Measurements from ENCODE around the gene USP17L30. TPM values are rescaled to one million over a fixed set of nuclear protein-coding genes. Genes with fewer than 3 reads are reported as not detected.
"Not testable (repeated sequence)": the region's sequence is repeated elsewhere in the genome, so short reads cannot be mapped to it uniquely, and the experiment has no call there.

The USP17L30 gene
- total RNA-seq = not detected

GRCh38 chr4:9362829-9363228 is at the start of gene USP17L30:
Gene USP17L30 (plus strand): TSS chr4:9363129. CDS start chr4:9363129, 0 bp downstream.
- H3K36me3 ChIP-seq; intact Hi-C loops (cut with DNase I); H3K9me3 ChIP-seq; H3K4me1 ChIP-seq (replicated peaks); DNase-seq (ENCODE audit: low spot score); H3K27me3 ChIP-seq (replicated peaks; ENCODE audit: insufficient read depth); H3K4me3 ChIP-seq; H3K27ac ChIP-seq: not testable (repeated sequence)
- no CpG with 5 or more reads among the region's 15 CpGs for WGBS

GRCh38 chr4:9324191-9324590 is 38.7 kb upstream of the USP17L30 start:
- H3K9me3 ChIP-seq; H3K4me1 ChIP-seq (replicated peaks); H3K27me3 ChIP-seq (replicated peaks; ENCODE audit: insufficient read depth); H3K27ac ChIP-seq; DNase-seq (ENCODE audit: low spot score); H3K36me3 ChIP-seq; H3K4me3 ChIP-seq; intact Hi-C loops (cut with DNase I): not testable (repeated sequence)
- 90% methylated on average over 7 of the region's 13 CpGs for WGBS

- no CpG with 5 or more reads among the region's 15 CpGs for WGBS
- intact Hi-C loops (cut with DNase I); H3K36me3 ChIP-seq: not testable (repeated sequence)
Observed at GRCh38 chr4:9324865-9325264, 38.1 kb upstream of the USP17L30 start, which contains the start of gene USP17L24. Gene USP17L24 (plus strand): TSS chr4:9325165. CDS start chr4:9325165, 0 bp downstream.

GRCh38 chr4:9329611-9330010 is 33.3 kb upstream of the USP17L30 start, which contains the start of gene USP17L25:
Gene USP17L25 (plus strand): TSS chr4:9329911. CDS start chr4:9329911, 0 bp downstream.
- WGBS = no CpG with 5 or more reads among the region's 15 CpGs
- intact Hi-C loops (cut with DNase I); H3K4me1 ChIP-seq (replicated peaks); H3K4me3 ChIP-seq; H3K27ac ChIP-seq; DNase-seq (ENCODE audit: low spot score); H3K36me3 ChIP-seq; H3K9me3 ChIP-seq; H3K27me3 ChIP-seq (replicated peaks; ENCODE audit: insufficient read depth): not testable (repeated sequence)

More at GRCh38 chr4:9324865-9325264, 38.1 kb upstream of the USP17L30 start, which contains the start of gene USP17L24:
- H3K4me1 ChIP-seq (replicated peaks); H3K27me3 ChIP-seq (replicated peaks; ENCODE audit: insufficient read depth); H3K9me3 ChIP-seq; DNase-seq (ENCODE audit: low spot score); H3K4me3 ChIP-seq; H3K27ac ChIP-seq: not testable (repeated sequence)

- H3K4me3 ChIP-seq; H3K4me1 ChIP-seq (replicated peaks); intact Hi-C loops (cut with DNase I); DNase-seq (ENCODE audit: low spot score); H3K27me3 ChIP-seq (replicated peaks; ENCODE audit: insufficient read depth); H3K27ac ChIP-seq; H3K36me3 ChIP-seq; H3K9me3 ChIP-seq: not testable (repeated sequence)
- WGBS = no CpG with 5 or more reads among the region's 15 CpGs
Observed at GRCh38 chr4:9334358-9334757, 28.6 kb upstream of the USP17L30 start, which contains the start of gene USP17L26. Gene USP17L26 (plus strand): TSS chr4:9334658. CDS start chr4:9334658, 0 bp downstream.

GRCh38 chr4:9339103-9339502 is 23.8 kb upstream of the USP17L30 start, which contains the start of gene USP17L5:
Gene USP17L5 (plus strand): TSS chr4:9339403. CDS start chr4:9339403, 0 bp downstream.
- H3K27ac ChIP-seq; intact Hi-C loops (cut with DNase I); H3K4me1 ChIP-seq (replicated peaks); H3K4me3 ChIP-seq; H3K27me3 ChIP-seq (replicated peaks; ENCODE audit: insufficient read depth); DNase-seq (ENCODE audit: low spot score); H3K36me3 ChIP-seq; H3K9me3 ChIP-seq: not testable (repeated sequence)
- WGBS = no CpG with 5 or more reads among the region's 15 CpGs

- H3K27me3 ChIP-seq (replicated peaks; ENCODE audit: insufficient read depth); H3K4me1 ChIP-seq (replicated peaks); H3K4me3 ChIP-seq; H3K36me3 ChIP-seq; H3K27ac ChIP-seq; intact Hi-C loops (cut with DNase I); H3K9me3 ChIP-seq; DNase-seq (ENCODE audit: low spot score): not testable (repeated sequence)
- WGBS = no CpG with 5 or more reads among the region's 15 CpGs
Observed at GRCh38 chr4:9343848-9344247, 19.1 kb upstream of the USP17L30 start, which contains the start of gene USP17L27. Gene USP17L27 (plus strand): TSS chr4:9344148. CDS start chr4:9344148, 0 bp downstream.

- no CpG with 5 or more reads among the region's 15 CpGs for whole genome bisulfite sequencing
- DNase-seq (ENCODE audit: low spot score); H3K4me1 ChIP-seq (replicated peaks); H3K27me3 ChIP-seq (replicated peaks; ENCODE audit: insufficient read depth); H3K4me3 ChIP-seq; H3K36me3 ChIP-seq; H3K9me3 ChIP-seq; intact Hi-C loops (cut with DNase I); H3K27ac ChIP-seq: not testable (repeated sequence)
Observed at GRCh38 chr4:9348593-9348992, 14.3 kb upstream of the USP17L30 start, which contains the start of gene USP17L28. Gene USP17L28 (plus strand): TSS chr4:9348893. CDS start chr4:9348893, 0 bp downstream.

GRCh38 chr4:9350866-9351265 is 12.1 kb upstream of the USP17L30 start:
- H3K9me3 ChIP-seq; H3K27me3 ChIP-seq (replicated peaks; ENCODE audit: insufficient read depth); DNase-seq (ENCODE audit: low spot score); H3K36me3 ChIP-seq; H3K4me3 ChIP-seq; H3K4me1 ChIP-seq (replicated peaks); H3K27ac ChIP-seq; intact Hi-C loops (cut with DNase I): not testable (repeated sequence)
- no CpG with 5 or more reads among the region's 18 CpGs for WGBS

- intact Hi-C loops (cut with DNase I) = not testable (repeated sequence)
Observed at GRCh38 chr4:9353338-9353737, 9.6 kb upstream of the USP17L30 start, which contains the start of gene USP17L29. Gene USP17L29 (plus strand): TSS chr4:9353638. CDS start chr4:9353638, 0 bp downstream.

GRCh38 chr4:9379881-9380280 is 17.0 kb downstream of the USP17L30 start:
- DNase-seq (ENCODE audit: low spot score); H3K27me3 ChIP-seq (replicated peaks; ENCODE audit: insufficient read depth); intact Hi-C loops (cut with DNase I); H3K36me3 ChIP-seq; H3K9me3 ChIP-seq; H3K27ac ChIP-seq; H3K4me3 ChIP-seq; H3K4me1 ChIP-seq (replicated peaks): not testable (repeated sequence)
- 67% methylated on average over 1 of the region's 1 CpG for WGBS

More at GRCh38 chr4:9353338-9353737, 9.6 kb upstream of the USP17L30 start, which contains the start of gene USP17L29:
- WGBS = no CpG with 5 or more reads among the region's 15 CpGs
- not testable (repeated sequence) for H3K27ac ChIP-seq; H3K4me3 ChIP-seq; H3K27me3 ChIP-seq (replicated peaks; ENCODE audit: insufficient read depth); H3K4me1 ChIP-seq (replicated peaks); DNase-seq (ENCODE audit: low spot score); H3K36me3 ChIP-seq; H3K9me3 ChIP-seq
